Neural cell (in vitro differentiated cells): ENCODE measurements around the gene RUBCN. TPM values are rescaled to one million over a fixed set of nuclear protein-coding genes. Genes with fewer than 3 reads are reported as not detected.
A peak's percentile ranks its signal among the peaks of the same experiment; 100 is the strongest.
"Not testable (repeated sequence)": the region's sequence is repeated elsewhere in the genome, so short reads cannot be mapped to it uniquely, and the experiment has no call there.

Experiments
- H2AFZ ChIP-seq: fragments of 200-600, 300-800 bp; sonication (generic), shearing (Covaris generic); 2 replicates; pipeline ENCODE4 v1.6.0; 2014; ENCODE audit warnings: low read depth, mild to moderate bottlenecking, antibody characterized with exemption, low read length, moderate library complexity
- H3F3A ChIP-seq: fragments of 200-600 bp; shearing (Covaris generic); 2 replicates; pipeline ENCODE4 v1.6.1; 2016; ENCODE audit warnings: mild to moderate bottlenecking, moderate library complexity, mixed read lengths, antibody characterized with exemption, low read length; ENCODE audit not compliant: insufficient read depth, poor library complexity, severe bottlenecking
- H3K27ac ChIP-seq: fragments of 200-600, 300-800 bp; sonication (generic), shearing (Covaris generic); 2 replicates; pipeline ENCODE4 v1.5.1; 2014; ENCODE audit warnings: mild to moderate bottlenecking, low read length, moderate library complexity
- H3K27me3 ChIP-seq: fragments of 300-800, 200-600 bp; sonication (generic), shearing (Covaris generic); 2 replicates; pipeline ENCODE4 v1.6.0; 2014; ENCODE audit warnings: mild to moderate bottlenecking, low read depth, low read length, moderate library complexity; ENCODE audit not compliant: insufficient read depth
- H3K36me3 ChIP-seq: fragments of 300-800, 200-600 bp; sonication (generic), shearing (Covaris generic); 2 replicates; pipeline ENCODE4 v1.5.1; 2014; ENCODE audit warnings: mild to moderate bottlenecking, antibody characterized with exemption, low read length, moderate library complexity; ENCODE audit not compliant: insufficient read depth
- H3K4me2 ChIP-seq: fragments of 300-800, 200-600 bp; sonication (generic), shearing (Covaris generic); 2 replicates; pipeline ENCODE4 v1.6.0; 2014; ENCODE audit warnings: mild to moderate bottlenecking, low read length
- H3K4me3 ChIP-seq: fragments of 300-800, 200-600 bp; sonication (generic), shearing (Covaris generic); 2 replicates; pipeline ENCODE4 v1.5.1; 2014; ENCODE audit warnings: mild to moderate bottlenecking, low read length, moderate library complexity
- H3K79me2 ChIP-seq: fragments of 200-600 bp; shearing (Covaris generic); replicated peaks from 2 replicates; pipeline ENCODE4 v1.6.0; 2014; ENCODE audit warnings: mild to moderate bottlenecking, low read length, moderate library complexity; ENCODE audit not compliant: insufficient read depth
- H3K9ac ChIP-seq: fragments of 300-800, 200-600 bp; sonication (generic), shearing (Covaris generic); 2 replicates; pipeline ENCODE4 v1.6.1; 2016; ENCODE audit warnings: mild to moderate bottlenecking, low read length, mixed read lengths
- H3K9me2 ChIP-seq: fragments of 200-600 bp; shearing (Covaris generic); 2 replicates; pipeline ENCODE4 v1.6.1; 2016; ENCODE audit warnings: mild to moderate bottlenecking, low read length, mixed read lengths; ENCODE audit not compliant: insufficient read depth
- H3K9me3 ChIP-seq: fragments of 200-600, 300-800 bp; sonication (generic), shearing (Covaris generic); 2 replicates; pipeline ENCODE4 v1.6.1; 2016; ENCODE audit warnings: mild to moderate bottlenecking, mixed run types, low read length, moderate library complexity, mixed read lengths
- H4K20me1 ChIP-seq: fragments of 200-600 bp; shearing (Covaris generic); 2 replicates; pipeline ENCODE4 v1.6.1; 2016; ENCODE audit warnings: mild to moderate bottlenecking, mixed run types; ENCODE audit not compliant: insufficient read depth
- polyA plus RNA-seq: library from polyadenylated mRNA; depleted of rRNA; stranded (reverse); fragments of >200 nt; gene quantifications from 2 replicates; pipeline ENCODE4 v1.2.3, GENCODE V29; 2014

The RUBCN gene
- polyA plus RNA-seq, 1 donor from 2014 or later, result 16.1 TPM

DNA sequence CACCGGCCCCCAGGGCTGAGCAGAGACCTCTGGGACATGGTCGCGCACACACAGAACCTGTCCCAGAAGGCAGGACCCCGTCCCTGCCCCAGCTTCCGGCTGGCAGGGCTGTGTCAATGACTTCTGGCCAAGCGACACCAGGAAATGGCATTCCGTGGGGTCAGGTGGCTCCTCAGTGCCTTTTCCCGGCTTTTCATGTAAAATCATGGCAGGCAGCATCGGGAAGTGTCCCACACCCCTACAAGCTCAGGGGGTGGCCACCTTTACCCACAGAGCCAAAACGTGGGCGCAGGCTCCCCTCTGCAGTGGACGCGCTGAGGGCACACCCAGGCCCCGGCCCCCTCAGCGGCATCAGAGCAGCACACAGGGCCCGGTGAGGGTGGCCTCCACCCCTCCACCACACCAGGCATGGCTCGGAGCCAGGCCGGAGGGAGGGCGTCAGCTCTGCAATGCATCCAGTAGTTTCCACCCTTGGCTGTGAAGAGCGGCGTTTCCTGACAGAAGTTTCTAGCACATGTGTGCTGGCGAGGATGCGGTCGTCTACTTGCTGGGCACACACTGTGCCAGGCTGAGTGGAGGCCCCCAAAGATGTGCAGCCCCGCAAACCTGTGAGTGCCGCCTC lies 70.4 kb downstream of the RUBCN start:
- H3K27me3 ChIP-seq, H3K36me3 ChIP-seq, H3K9ac ChIP-seq, H3K4me3 ChIP-seq, H3K9me2 ChIP-seq, H3K9me3 ChIP-seq, H3K4me2 ChIP-seq, H4K20me1 ChIP-seq, H3K27ac ChIP-seq, H3K79me2 ChIP-seq, H2AFZ ChIP-seq, H3F3A ChIP-seq: not testable (repeated sequence)

DNA sequence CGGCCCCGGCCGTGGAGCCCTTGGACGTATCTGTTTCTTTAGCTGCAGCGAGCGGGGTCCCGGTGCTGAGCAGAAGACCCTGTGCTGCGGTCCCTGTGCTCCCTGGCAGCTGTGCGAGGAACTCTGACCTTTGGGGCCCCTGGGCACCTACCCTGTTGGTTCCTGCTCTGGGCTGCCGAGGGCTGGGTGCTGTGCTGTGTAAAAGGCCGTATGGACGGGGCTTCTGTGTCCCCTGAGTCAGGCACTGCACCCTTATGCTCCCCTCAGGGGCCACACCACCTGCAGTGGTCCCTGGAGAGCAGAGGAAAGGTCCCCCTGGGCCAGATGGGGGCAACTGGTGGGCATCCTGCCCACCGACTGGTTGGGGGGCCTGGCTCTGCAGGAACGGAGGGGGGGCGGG lies 71.2 kb downstream of the RUBCN start:
- H3K79me2 ChIP-seq, H3K27ac ChIP-seq, H3K9me2 ChIP-seq, H3F3A ChIP-seq, H3K4me3 ChIP-seq, H4K20me1 ChIP-seq, H3K4me2 ChIP-seq, H3K27me3 ChIP-seq, H2AFZ ChIP-seq, H3K9ac ChIP-seq, H3K9me3 ChIP-seq, H3K36me3 ChIP-seq: not testable (repeated sequence)

DNA sequence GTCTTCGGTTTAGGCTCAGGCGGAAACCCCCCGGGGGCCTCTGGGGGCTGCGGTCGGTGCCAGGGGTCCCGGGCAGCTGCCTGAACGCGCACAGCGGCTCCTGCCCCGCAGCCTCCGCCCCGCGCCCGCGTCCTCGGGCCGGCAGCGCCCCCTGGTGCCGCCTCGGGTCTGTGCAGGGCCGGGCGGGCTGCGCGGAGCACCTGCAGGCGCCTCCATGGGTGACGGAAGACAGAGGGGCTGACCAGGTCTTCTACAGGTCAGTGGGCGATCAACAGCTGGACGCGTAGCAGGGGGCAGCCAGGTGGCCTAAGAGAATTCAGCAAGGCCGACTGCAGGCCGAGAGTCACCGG lies 71.6 kb downstream of the RUBCN start:
- not testable (repeated sequence) for H3K27ac ChIP-seq, H3K36me3 ChIP-seq, H3K9ac ChIP-seq, H3K27me3 ChIP-seq, H3F3A ChIP-seq, H2AFZ ChIP-seq, H3K79me2 ChIP-seq, H4K20me1 ChIP-seq, H3K4me2 ChIP-seq, H3K9me3 ChIP-seq, H3K9me2 ChIP-seq
- H3K4me3 ChIP-seq, result peak overlapping the region; percentile 53

DNA sequence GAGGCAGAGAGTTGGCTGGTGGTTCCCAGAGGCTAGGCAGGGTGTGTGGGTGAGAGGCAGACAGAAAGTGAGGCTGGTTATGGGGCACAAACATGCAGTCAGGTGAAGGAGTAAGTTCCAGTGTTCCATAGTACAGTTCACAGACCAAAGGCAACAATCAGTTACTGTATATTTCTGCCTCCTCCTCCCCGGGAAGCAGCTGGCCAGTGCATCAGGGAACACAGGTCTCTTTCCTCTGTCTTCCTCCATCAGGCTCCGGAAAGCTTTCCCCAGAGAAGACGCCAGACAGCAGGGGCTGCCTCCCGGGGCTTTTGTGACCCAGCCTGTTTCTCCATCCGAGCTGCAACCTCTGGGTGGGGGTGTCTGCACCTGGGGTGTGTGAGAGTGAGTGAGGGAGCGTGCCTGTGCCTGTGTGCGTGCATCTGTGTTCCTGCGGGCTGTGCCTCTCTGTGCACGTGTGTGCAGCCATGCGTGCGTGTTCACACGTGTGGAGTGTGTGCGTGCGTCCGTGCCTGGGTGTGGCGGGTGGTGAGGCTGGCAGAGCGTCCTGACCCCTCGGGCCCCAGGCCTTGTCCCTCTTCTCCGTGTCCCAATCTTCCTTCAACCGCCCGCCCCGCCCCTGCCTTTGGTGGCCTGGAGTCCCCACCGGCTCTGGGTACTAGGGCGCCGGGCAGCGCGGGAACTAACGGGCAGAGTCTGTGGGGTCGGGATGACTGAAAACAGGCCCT lies 72.1 kb downstream of the RUBCN start:
- H3K79me2 ChIP-seq, H3K4me2 ChIP-seq, H2AFZ ChIP-seq, H3K27ac ChIP-seq, H3K9me2 ChIP-seq, H3K9me3 ChIP-seq, H3K36me3 ChIP-seq, H3F3A ChIP-seq, H3K9ac ChIP-seq, H4K20me1 ChIP-seq, H3K27me3 ChIP-seq: not testable (repeated sequence)
- peak overlapping the region; percentile 53 for H3K4me3 ChIP-seq

DNA sequence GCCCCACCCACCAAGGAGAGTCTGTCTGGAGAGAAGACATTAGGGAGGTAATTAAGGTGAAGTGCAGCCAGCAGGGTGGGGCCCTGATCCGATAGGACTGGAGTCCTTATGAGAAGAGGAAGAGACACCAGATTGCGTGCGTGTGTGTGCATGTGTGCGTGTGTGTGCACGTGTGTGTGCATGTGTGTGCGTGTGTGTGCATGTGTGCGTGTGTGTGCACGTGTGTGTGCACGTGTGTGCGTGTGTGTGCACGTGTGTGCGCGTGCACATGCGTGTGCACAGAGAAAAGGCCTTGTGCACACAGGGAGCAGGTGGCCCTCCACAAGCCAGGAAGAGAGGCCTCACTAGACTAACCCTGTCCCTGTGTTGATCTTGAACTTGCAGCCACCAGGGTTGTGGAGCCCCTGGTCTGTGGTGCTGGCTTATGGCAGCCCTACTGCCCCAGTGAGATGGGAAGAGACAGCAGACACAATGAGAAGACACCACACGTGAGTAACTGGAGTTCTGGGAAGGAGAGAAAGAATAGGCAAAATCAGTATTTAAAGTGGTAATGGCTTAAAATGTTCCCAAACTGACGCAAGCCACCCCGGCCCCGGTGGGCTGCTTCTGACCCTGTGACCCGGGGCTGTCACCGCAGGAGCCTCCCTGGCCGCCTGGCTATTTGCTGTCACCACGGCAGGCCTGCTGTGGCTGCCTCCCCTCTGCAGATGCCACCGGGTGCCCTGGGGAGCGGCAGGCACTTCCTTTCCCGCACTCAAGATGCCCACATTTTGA lies 73.2 kb downstream of the RUBCN start:
- not testable (repeated sequence) for H4K20me1 ChIP-seq, H3K9me3 ChIP-seq, H3K27ac ChIP-seq, H3K79me2 ChIP-seq, H3K27me3 ChIP-seq, H3K4me3 ChIP-seq, H3K9me2 ChIP-seq, H3K36me3 ChIP-seq, H3K4me2 ChIP-seq, H3F3A ChIP-seq, H2AFZ ChIP-seq, H3K9ac ChIP-seq

DNA sequence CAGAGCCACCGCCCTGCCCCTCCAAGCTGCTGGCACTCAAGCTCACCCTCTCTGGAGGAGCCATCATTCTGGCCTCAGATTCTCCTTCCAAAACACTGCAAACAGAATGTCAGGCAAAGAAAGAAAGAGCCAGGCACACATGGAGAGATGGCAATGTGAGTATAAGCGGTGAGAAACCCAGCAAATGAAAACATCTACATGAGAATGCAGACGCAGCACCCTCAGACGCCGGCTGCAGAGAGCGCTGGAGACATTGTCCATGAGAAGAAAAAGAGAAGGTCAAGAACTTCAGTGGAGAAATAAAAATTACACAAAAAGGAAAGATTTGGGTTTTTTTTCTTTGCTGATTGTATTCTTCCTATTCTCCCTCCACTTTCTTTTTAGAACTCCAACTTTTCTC lies 74.4 kb downstream of the RUBCN start:
- H2AFZ ChIP-seq, H3K36me3 ChIP-seq, H3K9me2 ChIP-seq, H3K27ac ChIP-seq, H3K27me3 ChIP-seq, H3K9ac ChIP-seq, H3K4me3 ChIP-seq, H3K79me2 ChIP-seq, H3K9me3 ChIP-seq, H3K4me2 ChIP-seq, H3F3A ChIP-seq, H4K20me1 ChIP-seq: not testable (repeated sequence)

DNA sequence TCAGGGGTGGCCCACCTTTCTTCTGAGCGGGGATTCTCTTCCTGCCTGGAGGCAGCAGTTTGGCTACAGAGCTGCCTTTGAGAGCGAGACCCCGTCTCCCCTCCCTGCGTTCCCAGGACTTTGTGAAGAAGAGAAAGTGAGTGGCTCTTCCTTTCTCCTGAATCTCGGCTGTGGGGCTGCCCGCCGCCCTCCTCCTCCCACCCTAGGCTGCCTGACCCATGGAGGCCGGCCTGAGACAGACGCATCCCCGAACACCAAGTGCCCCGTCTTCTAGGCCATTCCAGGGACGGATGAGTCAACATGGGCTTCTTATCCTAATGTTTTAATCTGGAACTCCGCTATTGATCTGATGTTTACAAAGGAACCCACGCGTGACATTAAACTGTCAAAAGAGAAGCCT lies 74.8 kb downstream of the RUBCN start:
- H3K9me3 ChIP-seq, H4K20me1 ChIP-seq, H3K27ac ChIP-seq, H3K4me3 ChIP-seq, H2AFZ ChIP-seq, H3K36me3 ChIP-seq, H3K79me2 ChIP-seq, H3F3A ChIP-seq, H3K9ac ChIP-seq, H3K4me2 ChIP-seq, H3K27me3 ChIP-seq, H3K9me2 ChIP-seq: not testable (repeated sequence)
